ENCODE measurements around the gene SAMD11.

SAMD11 gene

DNA sequence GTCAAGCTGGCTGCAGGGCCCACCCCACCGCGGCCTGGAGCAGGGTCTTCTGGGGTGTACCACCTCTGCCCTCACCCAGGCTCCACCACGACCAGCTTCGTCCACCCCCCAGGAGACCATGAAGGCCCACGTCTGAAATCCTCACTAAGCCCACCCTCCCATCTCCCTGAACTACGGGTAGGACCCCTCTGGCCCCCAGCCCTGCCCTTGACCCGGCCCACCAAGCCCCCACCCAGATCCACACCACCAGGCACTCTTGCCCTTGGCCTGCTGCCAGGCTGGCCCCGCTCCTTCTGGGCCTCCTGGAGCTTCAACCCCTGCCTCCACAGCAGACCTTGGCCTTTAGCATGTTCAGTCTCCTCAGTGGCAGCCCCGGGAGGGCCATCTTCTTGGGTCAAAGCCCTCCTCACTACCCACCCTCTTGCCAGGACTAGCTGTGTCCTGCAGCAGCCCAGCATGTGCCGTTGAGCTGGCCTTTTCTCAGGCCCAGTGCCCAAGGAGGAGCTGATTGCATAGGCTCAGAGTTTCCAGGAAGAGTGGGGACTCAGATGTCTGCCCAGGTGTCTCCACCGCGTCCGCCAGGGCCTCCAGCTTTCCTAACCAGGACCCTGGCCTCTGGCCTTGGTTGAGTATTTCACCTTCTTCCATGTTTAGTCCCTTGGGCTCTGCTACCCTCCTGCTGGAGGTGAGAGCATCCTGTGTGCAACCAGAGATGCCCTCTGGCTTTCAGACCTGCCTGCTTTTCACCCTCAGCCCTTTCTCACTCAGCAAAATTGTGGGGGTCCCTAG lies 17.7 kb upstream of the SAMD11 start:
- DNase-seq, result no peak

DNA sequence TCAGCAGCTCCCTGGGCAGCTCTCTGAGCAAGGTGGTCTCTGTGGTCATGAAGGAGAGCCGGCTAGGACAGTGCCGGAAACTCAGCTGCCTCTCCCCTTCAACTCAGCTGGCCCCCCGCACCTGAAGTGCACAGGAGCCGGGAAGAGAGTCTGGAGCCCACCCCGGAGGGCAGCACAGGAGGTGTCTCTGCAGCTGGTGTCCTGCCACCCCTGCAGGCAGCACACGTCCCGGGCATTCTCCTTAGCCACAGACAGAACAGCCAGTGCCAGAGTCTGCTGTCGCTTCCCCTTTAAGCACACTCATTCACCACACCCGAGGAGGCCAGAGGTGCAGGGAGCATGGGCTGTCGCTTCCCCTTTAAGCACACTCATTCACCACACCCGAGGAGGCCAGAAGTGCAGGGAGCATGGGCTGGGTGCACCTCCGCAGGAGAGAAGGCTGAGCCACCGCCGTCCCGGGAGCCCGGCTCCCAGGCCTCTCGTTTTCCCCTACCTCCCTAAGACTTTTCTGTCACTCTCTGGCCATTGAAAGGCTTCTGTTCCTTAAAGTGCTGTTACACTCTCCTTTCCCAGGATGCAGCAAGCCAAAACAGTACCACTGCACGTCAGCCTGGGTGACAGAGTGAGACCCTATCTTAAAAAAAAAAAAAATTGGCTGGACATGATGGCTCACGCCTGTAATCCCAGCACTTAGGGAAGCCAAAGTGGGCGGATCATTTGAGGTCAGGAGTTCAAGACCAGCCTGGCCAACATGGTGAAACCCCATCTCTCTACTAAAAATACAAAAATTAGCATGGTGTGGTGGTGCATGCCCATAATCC lies 16.9 kb upstream of the SAMD11 start:
- DNase-seq, result no peak

DNA sequence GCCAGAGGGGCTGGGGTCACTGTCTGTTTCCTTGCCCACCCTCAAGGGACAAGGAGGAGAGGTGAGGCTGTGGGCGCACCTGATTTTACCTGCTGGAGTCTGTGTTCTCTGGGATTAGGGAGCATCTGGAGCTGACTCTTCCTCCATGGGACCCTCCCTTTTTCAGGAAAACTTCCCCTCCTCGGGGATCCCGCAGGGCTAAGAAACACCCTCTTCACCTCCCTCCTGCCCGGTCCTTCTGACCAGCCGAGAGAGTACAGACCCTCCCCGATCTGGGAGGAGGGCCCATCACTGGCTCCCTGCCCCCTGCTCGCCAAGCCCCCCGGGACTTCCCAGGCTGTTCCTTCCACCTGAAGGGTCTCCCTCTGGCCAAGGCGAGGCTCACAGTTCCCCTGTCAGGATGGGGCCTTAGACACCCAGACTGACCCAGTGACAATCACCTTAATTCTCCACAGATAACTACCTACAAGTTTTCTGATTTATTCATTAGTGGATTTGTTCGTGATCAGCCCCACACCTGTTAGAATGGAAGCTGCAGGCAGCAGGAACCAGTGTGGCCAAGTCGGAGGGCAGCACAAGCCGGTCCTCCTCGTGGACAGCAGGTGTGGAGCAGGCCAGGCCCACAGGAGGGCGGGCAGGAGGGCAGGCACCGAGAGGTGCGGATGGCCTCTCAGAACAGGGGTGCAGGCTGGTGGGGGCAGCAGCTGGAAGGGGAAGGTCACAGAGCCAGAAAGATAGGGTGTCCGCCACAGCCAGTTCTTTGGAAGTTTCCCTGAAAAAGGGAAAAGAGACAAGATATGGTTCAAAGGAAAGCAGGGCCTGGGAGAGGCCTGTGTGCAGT lies 15.9 kb upstream of the SAMD11 start:
- no peak for DNase-seq

DNA sequence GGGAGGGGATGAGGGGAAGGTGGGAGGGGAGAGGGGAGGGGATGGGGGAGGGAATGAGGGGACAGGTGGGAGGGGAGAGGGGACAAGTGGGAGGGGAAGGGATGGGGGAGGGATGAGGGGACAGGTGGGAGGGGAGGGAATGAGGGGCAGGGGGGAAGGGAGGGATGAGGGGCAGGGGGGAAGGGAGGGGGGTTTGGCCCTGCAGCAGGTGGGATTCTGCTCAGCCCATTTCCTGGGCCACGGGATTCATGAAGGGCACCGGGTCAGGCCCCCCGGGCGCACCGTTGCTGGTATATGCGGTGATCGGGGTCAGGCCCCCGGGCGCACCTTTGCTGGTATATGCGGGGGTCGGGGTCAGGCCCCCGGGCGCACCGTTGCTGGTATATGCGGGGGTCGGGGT lies 15.1 kb upstream of the SAMD11 start:
- no peak for DNase-seq

DNA sequence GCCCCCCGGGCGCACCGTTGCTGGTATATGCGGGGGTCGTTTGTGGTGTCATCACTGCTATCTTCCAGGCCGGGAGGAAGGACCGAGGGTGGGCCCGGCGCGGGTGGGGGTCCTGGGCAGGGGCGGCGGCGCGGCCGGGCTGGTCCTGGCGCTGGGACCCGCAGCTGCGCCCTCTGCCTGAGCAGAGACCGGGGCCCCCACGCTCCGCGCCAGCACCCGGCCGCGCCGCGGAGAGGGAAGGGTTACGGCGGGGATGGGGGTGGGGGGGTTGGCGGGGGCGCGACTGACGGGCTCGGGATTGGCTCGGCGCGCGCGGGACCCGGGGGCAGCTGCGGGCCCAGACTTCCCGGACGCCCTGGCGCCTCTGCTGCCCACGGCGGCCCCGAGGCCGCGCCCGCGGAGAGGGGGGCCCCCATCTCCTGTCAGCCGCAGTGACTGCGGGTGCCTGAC lies 13.8 kb upstream of the SAMD11 start:
- no peak for DNase-seq

DNA sequence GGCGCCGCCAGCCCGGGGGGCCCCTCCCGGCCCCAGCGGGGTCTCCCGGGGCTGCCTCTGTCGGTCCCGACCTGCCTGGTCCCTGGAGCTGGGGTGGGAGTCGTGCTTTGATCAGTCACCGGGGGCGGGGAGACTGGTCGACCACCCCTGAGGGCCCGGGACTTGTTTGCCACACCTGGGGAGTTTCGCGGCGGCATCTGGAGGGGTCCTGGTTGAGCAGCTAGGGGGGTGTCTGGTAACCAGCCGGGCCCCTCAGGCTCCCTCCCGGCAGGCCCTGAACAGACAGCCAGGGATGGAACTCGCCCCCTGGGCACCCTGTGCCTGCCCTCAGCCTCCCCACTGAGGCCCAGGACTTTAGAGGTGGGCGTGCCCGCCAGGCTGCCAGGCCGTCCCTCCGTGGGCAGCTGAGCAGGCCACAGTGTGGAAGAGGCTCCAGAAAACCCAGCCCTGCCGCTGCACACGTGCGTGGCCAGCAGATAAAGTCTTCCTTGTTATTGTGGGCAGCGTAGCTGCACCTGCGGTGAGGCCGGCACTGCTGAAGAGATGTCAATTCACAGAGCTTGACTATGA lies 13.3 kb upstream of the SAMD11 start:
- DNase-seq, result no peak

DNA sequence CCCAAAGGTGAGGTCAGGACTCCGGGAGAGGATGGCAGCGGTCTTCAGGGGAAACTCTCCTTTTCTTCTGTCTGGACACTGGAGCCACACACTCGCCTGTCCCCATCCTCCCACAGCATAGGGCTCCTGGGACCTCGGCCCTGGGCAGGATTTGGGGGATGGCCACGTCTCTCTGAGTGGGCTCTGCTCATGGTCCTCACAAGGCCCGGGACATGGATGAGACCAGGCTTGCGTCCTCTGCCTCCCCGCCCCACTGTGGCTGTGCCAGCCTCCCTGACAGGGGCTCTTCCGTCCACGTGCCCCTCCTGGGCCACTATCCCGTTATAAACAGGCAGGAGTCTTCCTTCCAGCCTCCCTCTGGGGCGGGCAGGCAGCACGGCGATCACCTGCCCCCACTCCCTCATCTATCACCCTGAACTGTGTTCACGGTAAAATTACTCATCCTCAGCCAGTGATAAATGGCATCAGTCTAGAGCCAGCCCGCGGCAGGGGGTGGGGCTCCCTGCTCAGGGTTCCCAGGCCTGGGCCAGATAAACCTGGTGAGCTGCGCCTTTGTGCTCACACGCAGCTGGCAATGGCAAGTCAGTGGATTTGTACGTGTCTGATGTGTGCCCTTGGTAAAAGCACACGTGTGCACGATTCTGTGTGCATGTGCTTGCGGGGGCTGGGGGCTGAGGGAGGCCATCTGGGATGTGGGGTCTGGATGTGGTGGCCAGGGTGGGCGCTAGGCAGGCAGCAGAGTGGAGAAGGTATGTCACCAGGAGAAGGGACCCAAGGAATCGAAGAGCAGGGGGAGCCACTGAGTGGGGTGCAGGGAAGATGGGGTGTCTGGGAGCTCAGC lies 12.6 kb upstream of the SAMD11 start:
- peak; percentile 24 for DNase-seq

DNA sequence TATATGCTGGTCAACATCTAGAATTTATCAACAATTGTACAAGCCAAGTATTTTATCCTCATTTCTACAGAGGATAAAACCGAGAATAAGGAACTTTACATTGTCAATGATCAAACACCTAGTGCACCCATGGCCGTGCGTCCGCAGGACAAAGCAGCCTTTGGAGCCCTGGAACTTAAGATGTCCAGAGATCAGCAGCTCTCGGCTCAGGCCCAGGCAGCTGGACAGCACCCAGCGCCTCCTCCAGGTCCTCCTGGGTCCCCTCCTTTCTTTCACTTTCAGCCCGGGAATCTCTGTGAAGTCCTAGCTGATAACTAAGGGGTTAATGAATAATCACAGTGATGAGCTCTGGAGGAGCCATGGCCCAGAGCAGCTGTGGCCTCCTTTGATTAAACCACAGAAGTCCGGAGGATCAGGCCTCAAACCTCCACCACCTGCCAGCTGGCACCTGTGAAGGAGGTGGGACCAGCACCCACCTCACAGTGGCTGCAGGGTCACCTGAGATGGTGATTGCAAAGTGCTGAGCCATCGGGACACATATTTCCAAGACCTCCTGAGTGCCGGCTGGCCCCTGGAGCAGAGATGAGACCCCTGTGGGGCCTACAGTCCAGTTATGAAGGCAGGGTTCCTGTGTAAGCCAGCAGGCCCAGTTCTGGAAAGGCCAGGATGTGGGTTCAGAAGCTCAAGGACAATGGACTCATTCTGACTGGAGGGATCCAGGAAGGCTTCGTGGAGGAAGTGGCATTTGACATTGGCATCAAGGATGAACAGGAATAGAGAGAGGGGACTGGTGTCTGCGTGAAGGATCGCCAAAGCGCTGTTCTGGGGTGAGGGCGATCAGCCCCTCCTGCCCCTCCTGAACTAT lies 11.6 kb upstream of the SAMD11 start:
- no peak for DNase-seq

DNA sequence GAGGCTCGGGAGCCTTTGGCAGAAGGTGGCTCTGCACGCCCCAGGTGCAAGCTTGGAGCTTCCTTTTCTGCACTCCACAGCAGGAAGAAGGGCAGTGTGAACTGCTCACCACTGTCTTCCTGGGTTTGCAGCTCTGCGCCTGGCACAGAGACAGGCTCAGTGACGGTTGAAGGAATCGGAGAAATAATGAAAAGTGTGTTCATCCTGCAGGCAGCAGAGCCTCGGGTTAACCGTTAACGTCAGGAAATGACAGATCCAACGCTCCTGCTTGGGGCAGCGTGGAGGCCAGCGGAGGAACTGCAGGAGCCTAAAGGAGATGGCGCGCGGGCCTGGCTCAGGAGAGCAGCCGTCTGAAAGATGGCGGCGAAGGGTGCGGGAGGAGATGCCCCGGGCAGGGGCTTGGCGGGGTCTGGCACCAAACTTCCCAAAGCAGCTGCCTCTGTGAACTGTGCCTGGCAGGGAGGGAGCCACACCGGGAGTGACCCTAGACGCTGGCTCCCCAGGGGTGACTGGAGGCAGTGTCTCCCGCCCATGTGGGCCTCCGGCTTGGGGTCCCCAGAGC lies 10.9 kb upstream of the SAMD11 start:
- no peak for DNase-seq

DNA sequence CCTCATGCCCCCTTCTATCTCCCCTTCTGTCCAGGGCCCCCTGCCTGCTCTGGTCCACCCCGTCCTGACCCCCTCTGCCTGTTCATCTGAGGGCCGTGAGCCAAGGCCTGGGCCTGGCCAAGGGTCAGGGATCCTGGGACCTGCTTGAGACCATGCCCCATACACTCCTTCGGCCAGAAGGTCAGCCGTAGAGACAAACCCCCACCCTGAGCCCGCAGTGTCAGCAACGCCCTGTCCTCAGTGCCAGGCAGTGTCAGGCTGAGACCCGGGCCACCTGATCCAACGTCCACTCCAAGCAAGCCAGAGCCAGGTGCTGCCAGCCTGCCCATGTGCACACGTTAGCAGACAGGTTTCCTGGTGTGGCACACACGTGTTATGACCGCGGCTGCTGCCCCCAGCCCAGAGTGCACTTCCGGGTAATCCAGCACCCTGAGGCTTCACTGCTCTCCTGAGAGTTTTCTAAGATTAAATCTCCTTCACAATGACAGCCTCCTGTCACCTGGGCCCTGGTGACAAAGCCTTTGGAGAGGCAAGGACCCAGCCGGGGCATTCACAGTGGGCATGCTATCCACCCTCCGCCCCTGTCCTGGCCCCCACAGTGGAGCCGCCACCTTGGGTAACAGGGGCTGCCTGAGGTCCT lies 10.1 kb upstream of the SAMD11 start:
- no peak for DNase-seq

DNA sequence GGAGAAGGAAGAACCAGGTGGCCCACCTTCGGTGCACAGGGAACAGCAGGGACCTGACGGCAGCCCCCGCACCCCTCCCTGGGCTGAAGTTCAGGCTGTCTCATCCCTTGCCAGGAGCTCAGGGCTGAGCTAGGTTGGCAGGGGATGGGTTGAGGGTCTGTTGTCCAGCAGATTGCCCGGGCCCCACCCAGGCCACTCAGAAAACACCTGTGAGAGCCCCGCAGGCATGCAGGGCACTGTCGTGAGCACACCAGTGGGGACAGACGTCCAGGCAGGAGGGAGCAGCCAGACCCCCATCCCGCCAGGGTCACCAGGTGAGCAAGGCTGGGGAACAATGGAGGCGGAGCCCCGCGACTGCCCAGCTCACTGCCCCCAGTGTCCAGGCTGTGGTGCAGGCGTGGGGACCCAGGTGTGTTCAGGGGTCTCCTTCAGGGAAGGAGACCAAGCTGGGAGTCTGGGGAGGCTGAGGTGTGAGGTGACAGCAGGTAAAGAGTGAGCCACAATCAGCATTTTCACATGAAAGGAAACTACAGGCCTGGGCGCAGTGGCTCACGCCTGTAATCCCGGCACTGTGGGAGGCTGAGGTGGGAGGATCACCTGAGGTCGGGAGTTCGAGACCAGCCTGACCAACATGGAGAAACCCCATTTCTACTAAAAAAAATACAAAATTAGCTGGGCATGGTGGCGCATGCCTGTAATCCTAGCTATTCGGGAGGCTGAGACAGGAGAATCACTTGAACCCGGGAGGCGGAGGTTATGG lies 9.4 kb upstream of the SAMD11 start:
- DNase-seq, result no peak

DNA sequence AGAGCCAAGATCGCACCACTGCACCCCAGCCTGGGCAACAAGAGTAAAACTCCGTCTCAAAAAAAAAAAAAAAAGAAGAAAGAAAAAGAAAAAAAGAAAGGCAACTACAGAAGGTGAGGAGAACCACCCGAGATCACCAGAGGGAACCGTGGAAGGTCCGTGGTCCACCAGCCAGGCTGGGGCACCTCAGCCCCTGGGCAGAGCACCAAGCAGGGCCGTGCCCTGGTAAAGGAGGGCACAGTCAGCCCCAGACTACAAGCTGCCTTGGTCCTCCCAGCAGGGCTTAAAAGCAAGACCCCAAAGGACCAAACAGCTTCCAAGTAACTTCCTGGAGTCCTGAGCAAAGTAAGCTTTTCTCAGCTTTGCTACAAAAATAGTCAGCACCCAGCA lies 8.8 kb upstream of the SAMD11 start:
- DNase-seq, result no peak

DNA sequence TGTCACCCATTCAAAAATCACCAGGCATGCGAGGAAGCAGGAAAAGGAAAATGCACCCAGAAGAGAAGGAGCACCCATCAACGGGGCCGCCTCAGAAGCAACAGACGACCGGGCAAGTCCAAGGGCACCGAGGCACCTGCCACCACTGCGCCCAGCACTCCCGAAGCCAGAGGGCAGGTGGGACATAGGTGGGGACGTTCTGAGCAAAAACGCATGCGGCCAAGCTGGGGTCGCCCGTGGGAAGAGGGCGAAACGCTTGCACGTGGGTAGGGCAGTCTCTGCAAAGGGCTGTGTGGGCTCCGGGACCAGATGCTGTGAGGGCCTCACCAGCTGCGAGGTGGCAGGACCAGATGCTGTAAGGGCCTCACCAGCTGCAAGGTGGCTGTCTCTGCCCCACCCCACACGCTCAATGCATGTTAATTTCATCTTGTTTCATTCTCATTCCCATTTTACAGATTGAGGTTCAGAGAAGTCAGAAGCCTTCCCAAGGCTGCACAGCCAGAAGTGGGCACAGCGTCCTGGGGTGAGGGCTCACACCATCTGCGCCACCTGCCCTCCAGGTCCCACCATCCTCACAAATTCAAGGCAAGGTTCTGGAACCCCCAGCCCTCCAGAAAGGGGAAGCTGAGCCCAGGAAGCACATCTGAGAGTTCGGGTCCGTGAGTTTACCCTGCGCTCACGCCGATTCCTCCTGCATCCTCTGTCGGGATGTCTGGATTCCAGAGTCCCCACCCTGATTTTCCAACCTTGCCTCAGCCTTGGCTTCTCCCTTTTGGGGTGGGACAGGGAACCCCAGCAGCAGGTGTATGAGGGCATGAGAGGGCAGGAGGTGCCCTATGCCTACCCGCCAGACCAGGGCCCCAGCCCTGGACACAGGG lies 8.2 kb upstream of the SAMD11 start:
- no peak for DNase-seq

DNA sequence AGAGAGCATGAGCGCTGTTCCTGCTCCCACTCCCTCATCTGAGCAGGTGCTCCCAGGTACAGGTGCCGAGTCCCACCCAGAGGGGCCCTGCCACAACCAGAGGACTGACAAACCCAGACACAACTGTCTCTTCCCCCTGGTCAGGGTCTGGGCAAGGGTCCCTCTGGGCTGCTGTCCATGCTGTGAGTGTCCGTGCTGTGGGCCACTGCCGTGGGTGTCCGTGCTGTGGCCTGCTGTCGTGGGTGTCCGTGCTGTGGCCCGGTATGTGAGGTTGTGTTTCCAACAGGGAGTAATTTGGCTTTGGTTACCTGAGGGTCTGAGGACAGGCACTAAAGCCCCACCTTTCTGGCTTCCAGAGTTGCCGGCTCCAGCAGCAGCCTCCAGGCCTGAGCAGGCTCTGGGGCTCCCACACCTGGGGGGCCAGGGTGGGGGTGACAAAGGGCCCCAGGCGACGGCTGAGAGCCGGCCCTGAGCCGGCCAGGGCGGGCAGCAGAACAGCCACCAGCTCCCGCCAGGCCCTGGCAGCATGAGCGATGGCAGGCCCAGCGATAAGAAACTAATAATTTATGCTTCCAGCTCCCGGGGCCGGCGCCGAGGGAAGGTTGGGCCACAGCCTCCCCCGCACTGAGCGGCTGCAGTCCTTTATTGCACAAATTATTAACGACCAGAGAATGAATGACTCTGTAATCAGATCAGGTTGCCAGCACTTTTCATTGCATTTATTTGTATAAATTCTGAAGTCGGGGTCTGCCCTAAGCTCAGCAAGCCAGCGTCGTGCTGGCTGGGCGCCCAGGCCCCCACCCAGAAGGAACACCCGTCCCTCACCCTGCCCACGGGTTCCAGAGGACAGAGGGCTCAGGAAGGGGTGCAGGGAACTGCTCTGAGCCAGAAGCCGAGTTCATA lies 7.3 kb upstream of the SAMD11 start:
- DNase-seq, result no peak

DNA sequence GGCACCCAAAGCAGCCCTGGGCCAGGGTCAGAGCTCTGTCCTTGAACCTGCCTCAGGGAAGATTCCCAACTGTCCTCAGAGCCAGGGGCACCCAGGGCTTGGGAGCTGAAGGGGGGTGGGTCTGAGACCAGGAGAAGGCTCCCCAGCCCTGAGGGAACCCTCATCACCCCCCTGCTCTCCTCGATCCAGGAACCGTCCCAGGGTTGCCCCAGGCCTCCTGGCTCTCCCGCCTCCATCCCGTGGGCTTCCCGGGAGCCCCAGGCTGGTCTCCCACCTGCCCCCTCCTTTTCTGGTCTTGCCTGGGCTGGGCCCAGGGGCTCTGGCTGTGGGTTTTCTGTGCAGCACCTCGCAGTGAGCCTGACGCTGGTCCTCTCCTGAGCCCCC lies 6.7 kb upstream of the SAMD11 start:
- no peak for DNase-seq

DNA sequence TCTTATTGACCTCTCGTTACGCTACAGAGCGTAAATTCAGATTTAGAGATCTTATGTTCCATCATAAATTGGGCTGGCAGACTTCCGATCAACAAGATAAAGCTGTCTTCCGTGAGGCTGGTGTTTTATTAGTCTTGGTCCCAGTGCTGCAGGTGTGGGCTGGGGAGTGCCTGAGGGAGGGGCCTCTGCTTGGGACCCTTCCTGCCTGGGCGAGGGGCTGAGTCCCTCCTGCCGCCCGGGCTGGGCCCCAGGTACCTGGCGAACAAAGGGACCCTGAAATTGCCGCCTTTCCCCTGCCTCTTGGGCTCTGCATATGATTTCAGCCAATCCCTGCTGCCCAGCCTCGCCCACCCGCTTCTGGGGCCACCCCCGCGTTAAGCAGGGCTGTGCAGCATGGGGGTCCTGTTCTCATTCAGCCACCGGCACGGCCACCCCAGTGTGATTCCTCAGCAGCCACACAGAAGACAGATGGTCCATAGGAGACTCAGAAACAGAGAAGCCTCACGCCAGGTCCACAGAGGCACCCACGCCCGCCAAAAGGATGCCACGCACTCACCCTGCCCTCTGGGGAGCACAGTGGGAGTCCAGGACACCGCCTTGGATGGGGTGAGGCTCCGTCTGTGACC lies 6.1 kb upstream of the SAMD11 start:
- DNase-seq, result no peak

DNA sequence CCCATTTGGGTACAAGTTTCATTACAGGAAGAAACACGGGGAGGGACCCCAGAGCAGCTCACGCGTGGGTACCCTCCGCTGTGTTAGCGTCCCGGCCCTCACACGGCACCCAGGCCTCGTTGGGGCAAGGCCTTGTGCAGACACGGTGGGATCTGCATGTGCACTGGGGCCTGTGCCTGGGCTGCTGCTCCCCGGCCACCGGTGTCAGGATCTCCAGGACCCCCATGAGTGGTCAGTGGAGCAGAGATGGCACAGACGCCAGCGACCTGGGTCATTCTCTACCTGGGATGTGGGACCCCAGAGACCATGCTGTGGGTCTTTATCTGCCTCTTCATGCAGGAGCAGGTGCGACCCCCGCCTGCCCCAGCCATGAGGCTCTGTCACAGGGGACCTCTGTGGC lies 5.4 kb upstream of the SAMD11 start:
- no peak for DNase-seq
